K562 (cell line): ENCODE results near the gene BAD. TPM values are rescaled to one million over a fixed set of nuclear protein-coding genes. Genes with fewer than 3 reads are reported as not detected.

ENCODE experiments used
- ELF1 ChIP-seq: fragments of 200-800 bp; sonication (Bioruptor generic); IDR thresholded peaks from 2 replicates; pipeline ENCODE4 v1.6.1; 2016; ENCODE audit warnings: missing genetic modification characterization, missing compliant biosample characterization
- ESRRB ChIP-seq: fragments of 250-450 bp; sonication (Bioruptor Pico); IDR thresholded peaks from 2 replicates; pipeline ENCODE4 v1.5.0; 2020; ENCODE audit warnings: mild to moderate bottlenecking, moderate library complexity, borderline replicate concordance
- FOSL1 ChIP-seq: fragments of 200-800 bp; sonication (Bioruptor generic); conservative IDR thresholded peaks from 2 replicates; pipeline ENCODE4 v1.6.1; 2016; ENCODE audit warnings: missing genetic modification characterization, missing compliant biosample characterization
- HMGXB4 ChIP-seq: sonication (generic); formaldehyde crosslinking; IDR thresholded peaks from 2 replicates; pipeline ENCODE4 v1.8.1; 2023; ENCODE audit warnings: mild to moderate bottlenecking, missing genetic modification reagents
- MEF2D ChIP-seq: conservative IDR thresholded peaks from 2 replicates; pipeline ENCODE4 v1.6.1; 2016; ENCODE audit warnings: low read depth, missing genetic modification characterization, missing compliant biosample characterization
- NONO ChIP-seq, 2 experiments: fragments of 200-400 bp in 1 of 2; fragments of 450-650 bp in 1 of 2; formaldehyde crosslinking in 1 of 2; IDR thresholded peaks; 2 replicates each; pipeline ENCODE4 v1.6.1; 2017; ENCODE audit warnings: low read depth in 2 of 2, mild to moderate bottlenecking in 2 of 2, moderate library complexity in 2 of 2, low read length in 1 of 2
- PHF8 ChIP-seq: fragments of 200-600 bp; sonication (generic); IDR thresholded peaks from 2 replicates; pipeline ENCODE4 v1.6.1; 2012; ENCODE audit warnings: mixed run types, mild to moderate bottlenecking, inconsistent platforms, low read length, moderate library complexity, borderline replicate concordance
- PPARD ChIP-seq: fragments of 250-450 bp; sonication (Bioruptor Pico); IDR thresholded peaks from 2 replicates; pipeline ENCODE4 v1.8.0; 2022; ENCODE audit warnings: inconsistent platforms, mild to moderate bottlenecking, moderate library complexity
- RFX7 ChIP-seq: fragments of 250-450 bp; sonication (Bioruptor Pico); IDR thresholded peaks from 2 replicates; pipeline ENCODE4 v1.5.1; 2021; ENCODE audit warnings: mild to moderate bottlenecking
- SRSF1 ChIP-seq: fragments of 200-400 bp; formaldehyde crosslinking; IDR thresholded peaks from 2 replicates; pipeline ENCODE4 v1.6.1; 2017; ENCODE audit warnings: mild to moderate bottlenecking, low read depth, low read length, moderate library complexity
- TAF1 ChIP-seq: IDR thresholded peaks from 2 replicates; pipeline ENCODE4 v1.6.1; 2011; ENCODE audit warnings: mild to moderate bottlenecking, low read length, moderate library complexity; ENCODE audit not compliant: insufficient read depth, control insufficient read depth, severe bottlenecking; ENCODE audit errors: extremely low read depth
- TSHZ1 ChIP-seq: fragments of 250-450 bp; sonication (Bioruptor Pico); IDR thresholded peaks from 2 replicates; pipeline ENCODE4 v1.4.0; 2020; ENCODE audit warnings: mild to moderate bottlenecking, moderate library complexity
- YY1 ChIP-seq, 3 experiments: IDR thresholded peaks; 2 replicates each; pipeline ENCODE4 v1.6.1; 2011; ENCODE audit warnings: low read length in 2 of 3, mild to moderate bottlenecking in 2 of 3, moderate library complexity in 2 of 3, borderline replicate concordance in 1 of 3, control low read depth in 1 of 3, low read depth in 1 of 3; ENCODE audit not compliant: insufficient read depth in 3 of 3, insufficient replicate concordance in 2 of 3, control insufficient read depth in 1 of 3, insufficient read length in 1 of 3; ENCODE audit errors: extremely low read depth in 1 of 3
- ZNF143 ChIP-seq: sonication (generic); formaldehyde crosslinking; IDR thresholded peaks from 2 replicates; pipeline ENCODE4 v1.9.0; 2022; ENCODE audit warnings: mild to moderate bottlenecking, missing genetic modification reagents
- ZNF444 ChIP-seq: fragments of 250-450 bp; sonication (Bioruptor Pico); IDR thresholded peaks from 2 replicates; pipeline ENCODE4 v1.4.0; 2020; ENCODE audit warnings: mild to moderate bottlenecking, moderate library complexity
- ZNF696 ChIP-seq: fragments of 250-450 bp; sonication (Bioruptor Pico); conservative IDR thresholded peaks from 2 replicates; pipeline ENCODE4 v1.4.0; 2020; ENCODE audit warnings: mild to moderate bottlenecking, moderate library complexity
- ZNF740 ChIP-seq, 3 experiments: fragments of 200-800 bp in 1 of 3; sonication (Bioruptor generic) in 1 of 3; sonication (generic) in 1 of 3; formaldehyde crosslinking in 1 of 3; IDR thresholded peaks; 2 replicates each; pipeline versions ENCODE4 v1.6.1 to v1.8.0; 2016 to 2022; ENCODE audit warnings: mild to moderate bottlenecking in 2 of 3, missing compliant biosample characterization in 2 of 3, missing genetic modification characterization in 2 of 3, missing genetic modification reagents in 1 of 3
- ZNF780A ChIP-seq: fragments of 250-450 bp; sonication (Bioruptor Pico); IDR thresholded peaks from 2 replicates; pipeline ENCODE4 v1.5.0; 2021; ENCODE audit warnings: mild to moderate bottlenecking
- polyA plus RNA-seq, 8 experiments: library from polyadenylated mRNA; depleted of rRNA in 4 of 8; stranded (reverse) in 5 of 8; unstranded in 3 of 8; fragments of >200 nt; fragmentation: Nextera tagmentation in 2 of 8; fragmentation: Illumina TruSeq in 1 of 8; extraction: Ambion mirVana in 2 of 8; extraction: Trizol in 1 of 8; gene quantifications; 2 replicates each; pipeline versions ENCODE4 v1.2.1 to v1.2.3, GENCODE V29; 2011 to 2014; ENCODE audit warnings: inconsistent platforms in 1 of 8, missing spikeins in 1 of 8
- total RNA-seq, 7 experiments: library from RNA; depleted of rRNA in 6 of 7; stranded (reverse); fragments of >200 nt in 6 of 7; fragmentation: Illumina TruSeq in 2 of 7; extraction: Trizol in 2 of 7; gene quantifications; 2 replicates each; pipeline versions ENCODE4 v1.2.1 to v1.2.3, GENCODE V29; 2011 to 2021; ENCODE audit warnings: low replicate concordance in 1 of 7
- TF ChIP-seq, protein P1 (sequence below): sonication (generic); formaldehyde crosslinking; IDR thresholded peaks from 2 replicates; pipeline ENCODE4 v1.8.1; 2022; ENCODE audit warnings: missing genetic modification reagents

The BAD gene
- total and polyA plus RNA-seq, 9 of the 15 experiments (the other 6 are each of a cell fraction or from before 2014, with no cell fraction given) = 0.61 to 45.6 (median 11.8) TPM

DNA sequence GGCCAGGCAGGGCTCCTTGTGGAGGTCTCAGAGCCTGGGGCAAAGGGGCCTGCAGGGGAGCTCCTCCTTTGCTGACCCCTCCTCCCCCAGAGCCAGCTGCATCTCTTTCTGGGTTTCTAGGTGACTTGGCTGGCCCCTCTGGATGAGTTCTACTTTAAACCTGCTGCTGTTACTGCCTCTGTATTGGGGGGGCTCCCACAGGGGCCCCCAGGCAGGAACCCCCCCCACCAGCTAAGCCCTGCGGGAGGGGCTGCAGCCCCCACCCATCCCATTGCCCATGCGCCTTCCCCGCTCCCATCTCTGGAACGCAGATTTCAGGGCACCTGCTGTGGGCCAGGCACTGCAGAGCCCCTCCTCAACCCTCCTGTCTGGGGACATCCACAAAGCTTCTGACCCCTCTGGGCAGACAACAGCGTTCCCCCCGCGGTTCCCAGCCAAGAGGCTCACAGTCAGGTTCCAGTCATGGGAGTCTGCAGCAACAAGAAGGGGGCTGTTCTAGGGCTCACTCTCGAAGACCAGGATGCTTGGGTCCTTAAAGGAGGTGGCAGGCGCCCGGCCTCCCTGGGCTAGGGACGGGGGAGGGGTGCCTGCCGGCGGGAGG, 34.0 kb downstream of the BAD start (continued):
- TF ChIP-seq ZNF740 (CRISPR knock-in tag; IDR thresholded peaks at IDR 0.05) = 0 out of 2 replicates have a peak, but pooled peaks have one; percentile 10
- TF ChIP-seq ZNF740 (tag; IDR thresholded peaks at IDR 0.05) = no peak
- TF ChIP-seq YY1 (IDR thresholded peaks at IDR 0.05; ENCODE audit: borderline replicate concordance in 1 of 3, control insufficient read depth in 1 of 3, extremely low read depth in 1 of 3, insufficient read depth in 3 of 3, insufficient read length in 1 of 3, insufficient replicate concordance in 2 of 3, low read depth in 1 of 3, low read length in 2 of 3) = peak in 1 of 3 experiments; percentile 14
- no peak for TF ChIP-seq SRSF1
- no peak for TF ChIP-seq RFX7 (CRISPR knock-in tag)
- no peak for TF ChIP-seq MEF2D (tag)
- TF ChIP-seq ZNF696 (CRISPR knock-in tag) = no peak
- no peak for TF ChIP-seq ZNF143
- TF ChIP-seq FOSL1 (tag) = no peak
- no peak for TF ChIP-seq HMGXB4 (CRISPR knock-in tag)
- TF ChIP-seq TAF1 = no peak
- TF ChIP-seq, protein P1, sequence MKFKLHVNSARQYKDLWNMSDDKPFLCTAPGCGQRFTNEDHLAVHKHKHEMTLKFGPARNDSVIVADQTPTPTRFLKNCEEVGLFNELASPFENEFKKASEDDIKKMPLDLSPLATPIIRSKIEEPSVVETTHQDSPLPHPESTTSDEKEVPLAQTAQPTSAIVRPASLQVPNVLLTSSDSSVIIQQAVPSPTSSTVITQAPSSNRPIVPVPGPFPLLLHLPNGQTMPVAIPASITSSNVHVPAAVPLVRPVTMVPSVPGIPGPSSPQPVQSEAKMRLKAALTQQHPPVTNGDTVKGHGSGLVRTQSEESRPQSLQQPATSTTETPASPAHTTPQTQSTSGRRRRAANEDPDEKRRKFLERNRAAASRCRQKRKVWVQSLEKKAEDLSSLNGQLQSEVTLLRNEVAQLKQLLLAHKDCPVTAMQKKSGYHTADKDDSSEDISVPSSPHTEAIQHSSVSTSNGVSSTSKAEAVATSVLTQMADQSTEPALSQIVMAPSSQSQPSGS (CRISPR knock-in tag) = no peak
- no peak for TF ChIP-seq PPARD (CRISPR knock-in tag)
- TF ChIP-seq ESRRB (CRISPR knock-in tag) = no peak
- TF ChIP-seq PHF8 = no peak
- no peak for TF ChIP-seq ZNF444
- TF ChIP-seq ELF1 (tag) = no peak
- TF ChIP-seq ZNF780A (CRISPR knock-in tag) = no peak
- peak in 1 of 2 experiments; percentile 11; a peak in 1 of 4 replicates for TF ChIP-seq NONO (IDR thresholded peaks at IDR 0.05; ENCODE audit: low read depth in 2 of 2, low read length in 1 of 2)
- TF ChIP-seq TSHZ1 (CRISPR knock-in tag) = no peak
